GM12891 (cell line): ENCODE measurements around the gene ZNF668.

Experiments used
- PAX5 ChIP-seq: IDR thresholded peaks from 2 replicates; pipeline ENCODE4 v1.6.1; 2011; ENCODE audit warnings: low read length, moderate library complexity, mild to moderate bottlenecking; ENCODE audit not compliant: insufficient read depth, severe bottlenecking
- POLR2A ChIP-seq: IDR thresholded peaks from 2 replicates; pipeline ENCODE4 v1.6.1; 2011; ENCODE audit warnings: low read depth, low read length, control low read depth
- POLR2AphosphoS5 ChIP-seq: IDR thresholded peaks from 2 replicates; pipeline ENCODE4 v1.6.1; 2011; ENCODE audit warnings: low read depth, low read length, control low read depth
- POU2F2 ChIP-seq: IDR thresholded peaks from 2 replicates; pipeline ENCODE4 v1.6.1; 2011; ENCODE audit warnings: low read depth, mild to moderate bottlenecking, control low read depth, low read length, moderate library complexity
- SPI1 ChIP-seq: IDR thresholded peaks from 2 replicates; pipeline ENCODE4 v1.6.1; 2011; ENCODE audit warnings: low read depth, low read length, control low read depth
- TAF1 ChIP-seq: IDR thresholded peaks from 2 replicates; pipeline ENCODE4 v1.6.1; 2011; ENCODE audit warnings: low read depth, low read length, control low read depth

DNA sequence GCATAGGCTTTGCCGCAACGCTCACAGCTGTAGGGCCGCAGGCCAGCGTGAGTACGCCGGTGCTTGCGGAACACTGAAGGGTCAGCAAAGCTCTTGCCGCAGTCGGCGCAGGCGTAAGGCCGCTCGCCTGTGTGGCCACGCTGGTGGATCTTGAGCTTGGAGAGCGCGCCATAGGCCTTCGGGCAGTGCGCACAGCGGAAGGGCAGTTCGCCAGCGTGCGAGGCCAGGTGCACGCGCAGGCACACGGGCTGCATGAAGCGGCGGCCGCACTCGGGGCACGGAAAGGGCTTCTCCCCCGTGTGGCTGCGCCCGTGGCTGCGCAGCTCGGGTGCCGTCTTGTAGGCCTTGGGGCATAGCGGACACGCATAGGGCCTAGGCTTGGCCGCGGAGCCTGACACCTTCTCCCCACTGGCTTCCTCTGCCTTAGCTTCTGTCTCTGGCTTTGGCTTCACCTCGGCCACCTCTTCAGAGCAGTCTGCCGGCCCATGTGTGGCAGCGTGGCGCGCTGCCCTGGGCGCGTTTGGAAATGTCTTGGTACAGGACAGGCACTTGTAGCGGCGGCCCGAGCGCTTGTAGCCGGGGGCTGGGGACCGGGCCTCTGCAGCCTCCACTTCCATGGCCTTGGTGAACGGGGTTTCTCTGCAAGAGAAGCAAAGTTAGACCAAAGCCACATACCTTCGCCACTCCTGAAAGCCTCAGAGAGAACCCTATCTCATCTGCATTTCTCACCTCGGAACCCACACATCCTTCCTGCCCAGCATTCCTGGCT lies 10.0 kb downstream of the ZNF668 start:
- TF ChIP-seq POLR2A (no peak), POLR2AphosphoS5 (no peak), PAX5 (no peak), TAF1 (no peak), POU2F2 (no peak), SPI1 (no peak)
